ENCODE results near the gene CREB5. TPM values are rescaled to one million over a fixed set of nuclear protein-coding genes. Genes with fewer than 3 reads are reported as not detected.
A peak's percentile ranks its signal among the peaks of the same experiment; 100 is the strongest.

Gene CREB5
- total and polyA plus RNA-seq, 2 donors from 2014 or later: 3.4 to 27.2 TPM

DNA sequence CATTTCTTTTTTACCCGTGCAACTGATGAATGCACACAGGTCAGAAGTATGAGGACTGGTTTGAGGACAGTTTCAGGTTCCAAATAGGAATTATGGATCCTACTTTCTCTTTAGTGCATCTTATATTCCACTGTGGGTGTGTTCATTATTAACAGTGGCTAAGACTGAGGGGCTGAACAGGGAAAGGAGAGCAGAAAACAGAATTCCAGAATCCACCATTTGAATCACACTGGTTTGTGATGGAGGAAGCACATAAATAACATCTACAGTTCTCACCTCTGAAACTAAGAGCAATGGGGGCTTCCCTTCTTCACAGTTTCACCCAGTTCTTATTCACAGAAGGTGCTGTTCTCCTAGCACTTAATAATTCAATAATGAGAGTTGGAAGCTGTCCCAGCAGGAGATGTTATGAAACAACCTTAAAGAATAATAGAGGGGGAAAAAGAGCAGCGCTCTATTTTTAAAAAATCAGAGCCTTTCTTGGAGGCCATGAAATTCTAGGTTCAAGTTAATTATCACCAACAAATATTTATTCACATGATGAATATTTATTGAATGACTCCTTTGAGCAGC lies 205.1 kb downstream of the CREB5 start:
- Histone ChIP-seq H3K9ac (ENCODE audit: low read length in 3 of 3) (no peak overlapping the region), H3K27me3 (ENCODE audit: control insufficient read depth, insufficient read depth, low read length) (no peaks in the 10 kb centered on the region), H3K27ac (ENCODE audit: low read depth in 2 of 2, low read length in 2 of 2) (no peak overlapping the region), H3K4me1 (ENCODE audit: control insufficient read depth in 2 of 3, insufficient read depth in 2 of 3, low read depth in 1 of 3, low read length in 3 of 3) (no peaks in the 10 kb centered on the region), H3K36me3 (ENCODE audit: control insufficient read depth in 2 of 3, insufficient read depth in 3 of 3, low read length in 3 of 3) (no peaks in the 10 kb centered on the region), H3K4me3 (ENCODE audit: low read length in 3 of 3) (no peak overlapping the region), H3K9me3 (ENCODE audit: control insufficient read depth in 2 of 3, insufficient read depth in 1 of 3, low read length in 3 of 3) (no peaks in the 10 kb centered on the region)
- intact Hi-C loops (cut with DNase I): no loop called here
- FAIRE-seq (no peak), DNase-seq (no peak)
- TF ChIP-seq, protein P1, sequence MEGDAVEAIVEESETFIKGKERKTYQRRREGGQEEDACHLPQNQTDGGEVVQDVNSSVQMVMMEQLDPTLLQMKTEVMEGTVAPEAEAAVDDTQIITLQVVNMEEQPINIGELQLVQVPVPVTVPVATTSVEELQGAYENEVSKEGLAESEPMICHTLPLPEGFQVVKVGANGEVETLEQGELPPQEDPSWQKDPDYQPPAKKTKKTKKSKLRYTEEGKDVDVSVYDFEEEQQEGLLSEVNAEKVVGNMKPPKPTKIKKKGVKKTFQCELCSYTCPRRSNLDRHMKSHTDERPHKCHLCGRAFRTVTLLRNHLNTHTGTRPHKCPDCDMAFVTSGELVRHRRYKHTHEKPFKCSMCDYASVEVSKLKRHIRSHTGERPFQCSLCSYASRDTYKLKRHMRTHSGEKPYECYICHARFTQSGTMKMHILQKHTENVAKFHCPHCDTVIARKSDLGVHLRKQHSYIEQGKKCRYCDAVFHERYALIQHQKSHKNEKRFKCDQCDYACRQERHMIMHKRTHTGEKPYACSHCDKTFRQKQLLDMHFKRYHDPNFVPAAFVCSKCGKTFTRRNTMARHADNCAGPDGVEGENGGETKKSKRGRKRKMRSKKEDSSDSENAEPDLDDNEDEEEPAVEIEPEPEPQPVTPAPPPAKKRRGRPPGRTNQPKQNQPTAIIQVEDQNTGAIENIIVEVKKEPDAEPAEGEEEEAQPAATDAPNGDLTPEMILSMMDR (IDR thresholded peaks at IDR 0.05; ENCODE audit: borderline replicate concordance, extremely low read depth, insufficient read depth): no peak

- Histone ChIP-seq H3K4me3 (ENCODE audit: low read length in 3 of 3) (no peak overlapping the region), H3K36me3 (ENCODE audit: control insufficient read depth in 2 of 3, insufficient read depth in 3 of 3, low read length in 3 of 3) (no peaks in the 10 kb centered on the region), H3K9ac (ENCODE audit: low read length in 3 of 3) (no peak overlapping the region), H3K27ac (ENCODE audit: low read depth in 2 of 2, low read length in 2 of 2) (no peak overlapping the region), H3K4me1 (ENCODE audit: control insufficient read depth in 2 of 3, insufficient read depth in 2 of 3, low read depth in 1 of 3, low read length in 3 of 3) (no peaks in the 10 kb centered on the region), H3K9me3 (ENCODE audit: control insufficient read depth in 2 of 3, insufficient read depth in 1 of 3, low read length in 3 of 3) (no peaks in the 10 kb centered on the region), H3K27me3 (ENCODE audit: control insufficient read depth, insufficient read depth, low read length) (no peaks in the 10 kb centered on the region)
- TF ChIP-seq, protein P1 (IDR thresholded peaks at IDR 0.05; ENCODE audit: borderline replicate concordance, extremely low read depth, insufficient read depth): no peak
- FAIRE-seq (no peak), DNase-seq (no peak)
- intact Hi-C loops (cut with DNase I): no loop called here
These were observed 206.1 kb downstream of the CREB5 start for GRCh38 chr7:28618383-28618782.

- Histone ChIP-seq H3K36me3 (ENCODE audit: control insufficient read depth in 2 of 3, insufficient read depth in 3 of 3, low read length in 3 of 3) (no peaks in the 10 kb centered on the region), H3K9ac (ENCODE audit: low read length in 3 of 3) (no peak overlapping the region), H3K4me1 (ENCODE audit: control insufficient read depth in 2 of 3, insufficient read depth in 2 of 3, low read depth in 1 of 3, low read length in 3 of 3) (no peaks in the 10 kb centered on the region), H3K27ac (ENCODE audit: low read depth in 2 of 2, low read length in 2 of 2) (no peak overlapping the region), H3K27me3 (ENCODE audit: control insufficient read depth, insufficient read depth, low read length) (no peaks in the 10 kb centered on the region), H3K4me3 (ENCODE audit: low read length in 3 of 3) (no peak overlapping the region), H3K9me3 (ENCODE audit: control insufficient read depth in 2 of 3, insufficient read depth in 1 of 3, low read length in 3 of 3) (no peaks in the 10 kb centered on the region)
- FAIRE-seq (no peak), DNase-seq (no peak)
- TF ChIP-seq, protein P1 (IDR thresholded peaks at IDR 0.05; ENCODE audit: borderline replicate concordance, extremely low read depth, insufficient read depth): no peak
- intact Hi-C loops (cut with DNase I): no loop called here
These were observed 206.9 kb downstream of the CREB5 start for GRCh38 chr7:28619256-28619655.

DNA sequence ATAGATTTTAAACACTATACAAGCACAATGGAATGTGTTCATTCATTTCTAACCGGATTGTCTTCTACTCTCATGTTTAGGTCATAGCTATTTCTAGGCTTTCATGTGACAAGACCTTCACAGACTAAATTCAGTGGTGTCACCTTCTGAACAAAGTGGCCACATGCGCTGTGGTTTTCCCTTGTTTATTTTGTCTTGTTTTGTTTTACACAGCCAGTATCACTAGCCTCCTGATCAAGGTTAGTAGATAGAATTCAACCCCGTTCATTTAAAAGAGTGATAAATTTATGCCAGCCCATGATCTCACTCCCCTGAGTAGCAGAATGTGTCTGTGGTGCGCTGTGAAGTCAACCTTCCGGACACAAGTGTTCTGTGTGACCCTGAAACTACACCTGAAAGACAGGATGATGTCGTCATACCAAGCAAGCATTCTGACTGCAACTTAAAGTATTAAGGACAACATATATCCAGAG lies 209.1 kb downstream of the CREB5 start:
- no peak overlapping the region for H3K27ac ChIP-seq (ENCODE audit: low read depth in 2 of 2, low read length in 2 of 2)
- intact Hi-C loops (cut with DNase I): no loop called here
- TF ChIP-seq, protein P1 (IDR thresholded peaks at IDR 0.05; ENCODE audit: borderline replicate concordance, extremely low read depth, insufficient read depth): no peak
- DNase-seq (peak in 1 of 5 donors; percentile 18), FAIRE-seq (no peak)
- no peaks in the 10 kb centered on the region for H3K4me1 ChIP-seq (ENCODE audit: control insufficient read depth in 2 of 3, insufficient read depth in 2 of 3, low read depth in 1 of 3, low read length in 3 of 3)
- H3K9ac ChIP-seq (ENCODE audit: low read length in 3 of 3): no peak overlapping the region
- H3K36me3 ChIP-seq (ENCODE audit: control insufficient read depth in 2 of 3, insufficient read depth in 3 of 3, low read length in 3 of 3): no peaks in the 10 kb centered on the region
- H3K4me3 ChIP-seq (ENCODE audit: low read length in 3 of 3): no peak overlapping the region
- no peaks in the 10 kb centered on the region for H3K27me3 ChIP-seq (ENCODE audit: control insufficient read depth, insufficient read depth, low read length)
- no peaks in the 10 kb centered on the region for H3K9me3 ChIP-seq (ENCODE audit: control insufficient read depth in 2 of 3, insufficient read depth in 1 of 3, low read length in 3 of 3)
